22Rv1 (cell line): ENCODE measurements around the gene DPP4.

Experiments
- ZFX ChIP-seq: fragments of 450-650 bp; IDR thresholded peaks from 2 replicates; pipeline ENCODE4 v1.6.1; 2017; ENCODE audit warnings: antibody characterized with exemption, borderline replicate concordance
- TF ChIP-seq, protein P1 (sequence below): fragments of 450-650 bp; IDR thresholded peaks from 2 replicates; pipeline ENCODE4 v1.5.1; 2017; ENCODE audit warnings: mild to moderate bottlenecking

DNA sequence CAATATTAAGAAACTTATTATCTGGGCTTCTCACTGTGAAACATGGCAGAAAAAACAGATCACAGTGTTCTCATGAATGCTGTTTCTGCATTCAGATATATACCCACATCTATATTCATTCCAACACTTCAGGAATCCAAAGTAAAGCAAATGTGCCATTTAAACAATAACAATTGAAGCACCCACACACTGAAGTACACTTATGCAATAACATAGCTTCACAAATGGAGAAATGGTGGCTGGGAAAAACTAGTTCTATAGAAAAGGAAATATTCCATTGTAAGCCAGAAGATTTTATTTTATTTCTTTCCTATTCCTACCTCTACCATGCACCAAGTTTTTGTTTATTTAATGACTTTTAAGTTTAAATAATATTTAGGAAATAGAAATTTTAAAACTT lies 111.9 kb downstream of the DPP4 start:
- TF ChIP-seq, protein P1, sequence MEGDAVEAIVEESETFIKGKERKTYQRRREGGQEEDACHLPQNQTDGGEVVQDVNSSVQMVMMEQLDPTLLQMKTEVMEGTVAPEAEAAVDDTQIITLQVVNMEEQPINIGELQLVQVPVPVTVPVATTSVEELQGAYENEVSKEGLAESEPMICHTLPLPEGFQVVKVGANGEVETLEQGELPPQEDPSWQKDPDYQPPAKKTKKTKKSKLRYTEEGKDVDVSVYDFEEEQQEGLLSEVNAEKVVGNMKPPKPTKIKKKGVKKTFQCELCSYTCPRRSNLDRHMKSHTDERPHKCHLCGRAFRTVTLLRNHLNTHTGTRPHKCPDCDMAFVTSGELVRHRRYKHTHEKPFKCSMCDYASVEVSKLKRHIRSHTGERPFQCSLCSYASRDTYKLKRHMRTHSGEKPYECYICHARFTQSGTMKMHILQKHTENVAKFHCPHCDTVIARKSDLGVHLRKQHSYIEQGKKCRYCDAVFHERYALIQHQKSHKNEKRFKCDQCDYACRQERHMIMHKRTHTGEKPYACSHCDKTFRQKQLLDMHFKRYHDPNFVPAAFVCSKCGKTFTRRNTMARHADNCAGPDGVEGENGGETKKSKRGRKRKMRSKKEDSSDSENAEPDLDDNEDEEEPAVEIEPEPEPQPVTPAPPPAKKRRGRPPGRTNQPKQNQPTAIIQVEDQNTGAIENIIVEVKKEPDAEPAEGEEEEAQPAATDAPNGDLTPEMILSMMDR, result no peak
- no peak for TF ChIP-seq ZFX
